K562 (cell line): Measurements from ENCODE around the gene CDKL4. TPM values are rescaled to one million over a fixed set of nuclear protein-coding genes. Genes with fewer than 3 reads are reported as not detected.
A peak's percentile ranks its signal among the peaks of the same experiment; 100 is the strongest.

ENCODE experiments used
- CEBPB ChIP-seq: fragments of 450-650 bp; IDR thresholded peaks from 2 replicates; pipeline ENCODE4 v1.6.1; 2016; ENCODE audit warnings: missing genetic modification characterization, missing compliant biosample characterization
- CEBPG ChIP-seq, 3 experiments: fragments of 200-800 bp in 1 of 3; sonication (Bioruptor generic) in 1 of 3; sonication (generic) in 1 of 3; formaldehyde crosslinking in 1 of 3; IDR thresholded peaks in 2 of 3; conservative IDR thresholded peaks in 1 of 3; 2 replicates each; pipeline versions ENCODE4 v1.6.1 to v1.8.0; 2016 to 2022; ENCODE audit warnings: missing compliant biosample characterization in 2 of 3, missing genetic modification characterization in 2 of 3, mild to moderate bottlenecking in 1 of 3, missing genetic modification reagents in 1 of 3
- FIP1L1 ChIP-seq: fragments of 200-400 bp; formaldehyde crosslinking; IDR thresholded peaks from 2 replicates; pipeline ENCODE4 v1.6.1; 2018; ENCODE audit warnings: mild to moderate bottlenecking, low read depth, low read length; ENCODE audit not compliant: poor library complexity, severe bottlenecking
- HNRNPH1 ChIP-seq: fragments of 200-400 bp; formaldehyde crosslinking; optimal IDR thresholded peaks from 2 replicates; pipeline ENCODE3; 2017; ENCODE audit warnings: low read depth, mild to moderate bottlenecking, low read length, moderate library complexity
- KLF16 ChIP-seq: IDR thresholded peaks from 2 replicates; pipeline ENCODE4 v1.6.1; 2016; ENCODE audit warnings: antibody characterized with exemption
- MCM7 ChIP-seq, 2 experiments: fragments of 450-650 bp; IDR thresholded peaks; 2 replicates each; pipeline ENCODE4 v1.6.1; 2016 to 2018
- MYC ChIP-seq, 2 experiments: fragments of 250-450 bp in 1 of 2; sonication (Bioruptor Pico) in 1 of 2; IDR thresholded peaks; 2 replicates each; pipeline versions ENCODE4 v1.5.1 to v1.6.1; 2012 to 2021; ENCODE audit warnings: low read depth in 2 of 2, borderline replicate concordance in 1 of 2, improper control_type of control experiment in 1 of 2, low read length in 1 of 2, mild to moderate bottlenecking in 1 of 2, moderate library complexity in 1 of 2
- NFIC ChIP-seq: fragments of 450-650 bp; IDR thresholded peaks from 2 replicates; pipeline ENCODE4 v1.6.1; 2017; ENCODE audit warnings: mild to moderate bottlenecking, inconsistent platforms
- PHF21A ChIP-seq: fragments of 450-650 bp; IDR thresholded peaks from 2 replicates; pipeline ENCODE4 v1.6.1; 2017; ENCODE audit warnings: low read depth, borderline replicate concordance
- polyA plus RNA-seq, 8 experiments: library from polyadenylated mRNA; depleted of rRNA in 4 of 8; stranded (reverse) in 5 of 8; unstranded in 3 of 8; fragments of >200 nt; fragmentation: Nextera tagmentation in 2 of 8; fragmentation: Illumina TruSeq in 1 of 8; extraction: Ambion mirVana in 2 of 8; extraction: Trizol in 1 of 8; gene quantifications; 2 replicates each; pipeline versions ENCODE4 v1.2.1 to v1.2.3, GENCODE V29; 2011 to 2014; ENCODE audit warnings: inconsistent platforms in 1 of 8, missing spikeins in 1 of 8
- total RNA-seq, 7 experiments: library from RNA; depleted of rRNA in 6 of 7; stranded (reverse); fragments of >200 nt in 6 of 7; fragmentation: Illumina TruSeq in 2 of 7; extraction: Trizol in 2 of 7; gene quantifications; 2 replicates each; pipeline versions ENCODE4 v1.2.1 to v1.2.3, GENCODE V29; 2011 to 2021; ENCODE audit warnings: low replicate concordance in 1 of 7
- TF ChIP-seq, protein P1 (sequence below): sonication (generic); formaldehyde crosslinking; IDR thresholded peaks from 2 replicates; pipeline ENCODE4 v1.8.1; 2023; ENCODE audit warnings: mild to moderate bottlenecking, missing genetic modification reagents
- TF ChIP-seq, protein P2 (sequence below), 2 experiments: fragments of 450-650 bp; IDR thresholded peaks; 2 replicates each; pipeline ENCODE4 v1.6.1; 2016
- TF ChIP-seq, protein P3 (sequence below): IDR thresholded peaks from 2 replicates; pipeline ENCODE4 v1.6.1; 2011; ENCODE audit warnings: borderline replicate concordance, low read depth, mild to moderate bottlenecking, moderate library complexity, low read length; ENCODE audit not compliant: insufficient read depth, poor library complexity, severe bottlenecking

The CDKL4 gene
- total and polyA plus RNA-seq, 9 of the 15 experiments (the other 6 are each of a cell fraction or from before 2014, with no cell fraction given), result not detected

DNA sequence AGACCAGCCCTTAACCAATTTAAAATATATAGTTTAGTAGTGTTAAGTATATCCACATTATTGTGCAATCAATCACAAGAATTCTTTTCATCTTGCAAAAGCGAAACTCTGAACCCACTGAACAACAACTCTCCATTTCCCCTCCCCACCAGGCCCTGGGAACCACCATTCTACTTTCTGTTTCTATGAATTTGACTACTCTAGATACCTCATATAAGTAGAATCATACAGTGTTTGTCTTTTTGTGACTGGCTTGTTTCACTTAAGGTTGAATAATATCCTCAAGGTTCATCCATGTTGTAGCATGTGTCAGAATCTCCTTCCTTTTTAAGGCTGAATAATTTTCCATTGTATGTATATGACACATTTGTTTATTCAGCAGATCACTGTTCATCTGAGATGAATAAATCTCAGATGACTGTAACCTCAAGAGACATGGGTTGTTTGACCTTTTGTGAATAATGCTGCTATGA, 114.8 kb downstream of the CDKL4 start (continued):
- TF ChIP-seq, protein P1, sequence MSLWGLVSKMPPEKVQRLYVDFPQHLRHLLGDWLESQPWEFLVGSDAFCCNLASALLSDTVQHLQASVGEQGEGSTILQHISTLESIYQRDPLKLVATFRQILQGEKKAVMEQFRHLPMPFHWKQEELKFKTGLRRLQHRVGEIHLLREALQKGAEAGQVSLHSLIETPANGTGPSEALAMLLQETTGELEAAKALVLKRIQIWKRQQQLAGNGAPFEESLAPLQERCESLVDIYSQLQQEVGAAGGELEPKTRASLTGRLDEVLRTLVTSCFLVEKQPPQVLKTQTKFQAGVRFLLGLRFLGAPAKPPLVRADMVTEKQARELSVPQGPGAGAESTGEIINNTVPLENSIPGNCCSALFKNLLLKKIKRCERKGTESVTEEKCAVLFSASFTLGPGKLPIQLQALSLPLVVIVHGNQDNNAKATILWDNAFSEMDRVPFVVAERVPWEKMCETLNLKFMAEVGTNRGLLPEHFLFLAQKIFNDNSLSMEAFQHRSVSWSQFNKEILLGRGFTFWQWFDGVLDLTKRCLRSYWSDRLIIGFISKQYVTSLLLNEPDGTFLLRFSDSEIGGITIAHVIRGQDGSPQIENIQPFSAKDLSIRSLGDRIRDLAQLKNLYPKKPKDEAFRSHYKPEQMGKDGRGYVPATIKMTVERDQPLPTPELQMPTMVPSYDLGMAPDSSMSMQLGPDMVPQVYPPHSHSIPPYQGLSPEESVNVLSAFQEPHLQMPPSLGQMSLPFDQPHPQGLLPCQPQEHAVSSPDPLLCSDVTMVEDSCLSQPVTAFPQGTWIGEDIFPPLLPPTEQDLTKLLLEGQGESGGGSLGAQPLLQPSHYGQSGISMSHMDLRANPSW (CRISPR knock-in tag), result no peak
- no peak for TF ChIP-seq HNRNPH1
- TF ChIP-seq FIP1L1, result no peak
- TF ChIP-seq KLF16, result no peak
- TF ChIP-seq PHF21A, result no peak
- TF ChIP-seq CEBPG (CRISPR knock-in tag; IDR thresholded peaks at IDR 0.05), result no peak
- peak; percentile 64 to 91 for TF ChIP-seq CEBPG (tag; conservative IDR thresholded peaks at IDR 0.05 in 1 of 2, IDR thresholded peaks at IDR 0.05 in 1 of 2)
- peak; percentile 90 for TF ChIP-seq CEBPB (tag)
- TF ChIP-seq MYC (IDR thresholded peaks at IDR 0.05; ENCODE audit: low read depth, low read length), result no peak
- no peak for TF ChIP-seq MYC (CRISPR knock-in tag; IDR thresholded peaks at IDR 0.05; ENCODE audit: borderline replicate concordance, low read depth)
- TF ChIP-seq, protein P2, sequence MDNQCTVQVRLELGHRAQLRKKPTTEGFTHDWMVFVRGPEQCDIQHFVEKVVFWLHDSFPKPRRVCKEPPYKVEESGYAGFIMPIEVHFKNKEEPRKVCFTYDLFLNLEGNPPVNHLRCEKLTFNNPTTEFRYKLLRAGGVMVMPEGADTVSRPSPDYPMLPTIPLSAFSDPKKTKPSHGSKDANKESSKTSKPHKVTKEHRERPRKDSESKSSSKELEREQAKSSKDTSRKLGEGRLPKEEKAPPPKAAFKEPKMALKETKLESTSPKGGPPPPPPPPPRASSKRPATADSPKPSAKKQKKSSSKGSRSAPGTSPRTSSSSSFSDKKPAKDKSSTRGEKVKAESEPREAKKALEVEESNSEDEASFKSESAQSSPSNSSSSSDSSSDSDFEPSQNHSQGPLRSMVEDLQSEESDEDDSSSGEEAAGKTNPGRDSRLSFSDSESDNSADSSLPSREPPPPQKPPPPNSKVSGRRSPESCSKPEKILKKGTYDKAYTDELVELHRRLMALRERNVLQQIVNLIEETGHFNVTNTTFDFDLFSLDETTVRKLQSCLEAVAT (IDR thresholded peaks at IDR 0.05), result no peak
- TF ChIP-seq, protein P3, sequence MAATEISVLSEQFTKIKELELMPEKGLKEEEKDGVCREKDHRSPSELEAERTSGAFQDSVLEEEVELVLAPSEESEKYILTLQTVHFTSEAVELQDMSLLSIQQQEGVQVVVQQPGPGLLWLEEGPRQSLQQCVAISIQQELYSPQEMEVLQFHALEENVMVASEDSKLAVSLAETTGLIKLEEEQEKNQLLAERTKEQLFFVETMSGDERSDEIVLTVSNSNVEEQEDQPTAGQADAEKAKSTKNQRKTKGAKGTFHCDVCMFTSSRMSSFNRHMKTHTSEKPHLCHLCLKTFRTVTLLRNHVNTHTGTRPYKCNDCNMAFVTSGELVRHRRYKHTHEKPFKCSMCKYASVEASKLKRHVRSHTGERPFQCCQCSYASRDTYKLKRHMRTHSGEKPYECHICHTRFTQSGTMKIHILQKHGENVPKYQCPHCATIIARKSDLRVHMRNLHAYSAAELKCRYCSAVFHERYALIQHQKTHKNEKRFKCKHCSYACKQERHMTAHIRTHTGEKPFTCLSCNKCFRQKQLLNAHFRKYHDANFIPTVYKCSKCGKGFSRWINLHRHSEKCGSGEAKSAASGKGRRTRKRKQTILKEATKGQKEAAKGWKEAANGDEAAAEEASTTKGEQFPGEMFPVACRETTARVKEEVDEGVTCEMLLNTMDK, result no peak
- no peak for TF ChIP-seq NFIC
- TF ChIP-seq MCM7 (IDR thresholded peaks at IDR 0.05), result no peak
- TF ChIP-seq, all 486 proteins: peak for 2
